Testis (tissue), 3 donors: ENCODE measurements around the gene SLC25A12. TPM values are rescaled to one million over a fixed set of nuclear protein-coding genes. Genes with fewer than 3 reads are reported as not detected.

Experiments used
- DNase-seq: peaks from one replicate; pipeline ENCODE4 v3.0.0-alpha.2; 2019
- H3K27ac ChIP-seq, 2 donors: fragments of 200-600 bp; sonication (generic); one replicate each; pipeline ENCODE4 v1.5.1; 2019
- H3K27me3 ChIP-seq: fragments of 200-600 bp; sonication (generic); one replicate; pipeline ENCODE4 v1.5.1; 2019
- H3K36me3 ChIP-seq: fragments of 200-600 bp; sonication (generic); one replicate; pipeline ENCODE4 v1.5.1; 2017; ENCODE audit warnings: low read depth; ENCODE audit errors: missing control alignments
- H3K4me1 ChIP-seq: fragments of 200-600 bp; sonication (generic); one replicate; pipeline ENCODE4 v1.5.1; 2019
- H3K4me3 ChIP-seq, 2 donors: fragments of 200-600 bp; sonication (generic); one replicate each; pipeline ENCODE4 v1.5.1; 2017 to 2019
- H3K9me3 ChIP-seq: fragments of 200-600 bp; sonication (generic); one replicate; pipeline ENCODE4 v1.5.1; 2017
- CTCF ChIP-seq, 3 experiments: fragments of 450-650 bp in 2 of 3; fragments of 200-600 bp in 1 of 3; sonication (generic) in 1 of 3; IDR thresholded peaks; one replicate each; pipeline ENCODE4 v1.5.1; 2016 to 2019; ENCODE audit warnings: antibody characterized with exemption in 3 of 3, mild to moderate bottlenecking in 2 of 3, moderate library complexity in 1 of 3
- POLR2A ChIP-seq: fragments of 450-650 bp; IDR thresholded peaks from one replicate; pipeline ENCODE4 v1.6.1; 2017; ENCODE audit warnings: antibody characterized with exemption, mild to moderate bottlenecking, moderate library complexity
- WGBS, 2 donors: methylation state at CpG; one replicate each; pipeline ENCODE4 v1.1.5; 2018; 5-methylcytosine and 5-hydroxymethylcytosine counted together
- intact Hi-C: fragments of 100-400 bp; cut with DNase I; formaldehyde crosslinking; loops from one replicate; pipeline ENCODE4 v1.15.1; 2023; ENCODE audit warnings: low total_unique reads
- polyA plus RNA-seq: library from polyadenylated mRNA; stranded (reverse); fragments of 350-450 nt; fragmentation: Illumina TruSeq; extraction: RNeasy Lipid Tissue Mini Kit (QIAGEN cat#74804); gene quantifications from one replicate; pipeline ENCODE4 v1.2.3, GENCODE V29; 2014; ENCODE audit warnings: low read depth, low replicate concordance; ENCODE audit not compliant: insufficient read depth
- total RNA-seq, 2 donors: library from RNA; depleted of rRNA; stranded (reverse); fragments of >200 nt; gene quantifications; one replicate each; pipeline ENCODE4 v1.2.3, GENCODE V29; 2016

Gene SLC25A12
- total and polyA plus RNA-seq, 3 donors from 2014 or later = 16.7 to 27.4 (median 25.0) TPM

GRCh38 chr2:171824086-171824485 is 70.0 kb downstream of the SLC25A12 start:
- Histone ChIP-seq H3K27me3 (no peaks in the 10 kb centered on the region), H3K27ac (no peak overlapping the region), H3K4me3 (no peak overlapping the region), H3K36me3 (no peaks in the 10 kb centered on the region), H3K9me3 (no peaks in the 10 kb centered on the region), H3K4me1 (no peaks in the 10 kb centered on the region)
- no peak for DNase-seq
- TF ChIP-seq CTCF (IDR thresholded peaks at IDR 0.05) = no peak
- no peak for TF ChIP-seq POLR2A
- WGBS, 2 donors = 86 to 100% methylated on average over 1 of the region's 1 CpG
- intact Hi-C loops = no loop called here

- Histone ChIP-seq H3K27me3 (no peaks in the 10 kb centered on the region), H3K36me3 (no peaks in the 10 kb centered on the region), H3K4me3 (no peak overlapping the region), H3K9me3 (no peaks in the 10 kb centered on the region), H3K4me1 (no peaks in the 10 kb centered on the region), H3K27ac (no peak overlapping the region)
- TF ChIP-seq CTCF (IDR thresholded peaks at IDR 0.05) (no peak), POLR2A (no peak)
- no peak for DNase-seq
- 93 to 100% methylated on average over 1 of the region's 1 CpG for WGBS, 2 donors
- intact Hi-C loops = no loop called here
Measured at GRCh38 chr2:171822525-171823322, 71.3 kb downstream of the SLC25A12 start.

GRCh38 chr2:171819453-171819852 is 74.6 kb downstream of the SLC25A12 start:
- H3K9me3 ChIP-seq = no peaks in the 10 kb centered on the region
- H3K27ac ChIP-seq = no peak overlapping the region
- intact Hi-C loops = loop anchor here (10.0 kb wide), 1 partner anchor 285 kb away; the partner anchor contains the start of gene DLX2
- WGBS, 2 donors = 52 to 73% methylated on average over 1 of the region's 1 CpG
- no peak overlapping the region for H3K4me3 ChIP-seq
- H3K27me3 ChIP-seq = no peaks in the 10 kb centered on the region
- H3K4me1 ChIP-seq = peaks cover 6% of the 10 kb centered on the region
- DNase-seq = no peak
- no peaks in the 10 kb centered on the region for H3K36me3 ChIP-seq
- TF ChIP-seq CTCF (IDR thresholded peaks at IDR 0.05) (no peak), POLR2A (no peak)

- WGBS, 2 donors = 46 to 53% methylated on average over 5 of the region's 5 CpGs
- H3K4me3 ChIP-seq = no peak overlapping the region
Measured at GRCh38 chr2:171814883-171815282, 79.2 kb downstream of the SLC25A12 start.

More at GRCh38 chr2:171814883-171815282, 79.2 kb downstream of the SLC25A12 start:
- Histone ChIP-seq H3K27ac (peak overlapping the region; percentile 63 to 66), H3K4me1 (peaks cover 7% of the 10 kb centered on the region), H3K36me3 (no peaks in the 10 kb centered on the region), H3K9me3 (no peaks in the 10 kb centered on the region), H3K27me3 (no peaks in the 10 kb centered on the region)
- intact Hi-C loops = loop anchor here (10.0 kb wide), 1 partner anchor 290 kb away; the partner anchor contains the start of gene DLX2
- peak; percentile 37 for DNase-seq
- no peak for TF ChIP-seq POLR2A
- TF ChIP-seq CTCF (IDR thresholded peaks at IDR 0.05) = no peak
